Smooth muscle cell (in vitro differentiated cells): Measurements from ENCODE around the gene EYA2. TPM values are rescaled to one million over a fixed set of nuclear protein-coding genes. Genes with fewer than 3 reads are reported as not detected.

ENCODE experiments used
- DNase-seq: peaks from one replicate; lab custom pipeline; 2025; ENCODE audit not compliant: unreplicated experiment; lab: John Stamatoyannopoulos, UW
- H2AFZ ChIP-seq: fragments of 200-600 bp; sonication (generic); 2 replicates; pipeline ENCODE4 v1.6.0; 2016; ENCODE audit warnings: antibody characterized with exemption, low read depth, mild to moderate bottlenecking
- H3F3A ChIP-seq: fragments of 200-600 bp; sonication (generic); 2 replicates; pipeline ENCODE4 v1.6.0; 2017; ENCODE audit warnings: antibody characterized with exemption, low read depth
- H3K27ac ChIP-seq: fragments of 200-600 bp; sonication (generic); 2 replicates; pipeline ENCODE4 v1.5.1; 2016; ENCODE audit warnings: low read depth, mild to moderate bottlenecking
- H3K27me3 ChIP-seq: fragments of 200-600 bp; sonication (generic); 2 replicates; pipeline ENCODE4 v1.6.1; 2016; ENCODE audit warnings: low read depth, mild to moderate bottlenecking
- H3K36me3 ChIP-seq: fragments of 200-600 bp; sonication (generic); 2 replicates; pipeline ENCODE4 v1.5.1; 2016; ENCODE audit warnings: low read depth
- H3K4me1 ChIP-seq: fragments of 200-600 bp; sonication (generic); 2 replicates; pipeline ENCODE4 v1.5.1; 2016; ENCODE audit warnings: low read depth
- H3K4me2 ChIP-seq: fragments of 200-600 bp; sonication (generic); 2 replicates; pipeline ENCODE4 v1.6.0; 2016; ENCODE audit warnings: mild to moderate bottlenecking
- H3K4me3 ChIP-seq: fragments of 200-600 bp; sonication (generic); 2 replicates; pipeline ENCODE4 v1.5.1; 2016; ENCODE audit warnings: mild to moderate bottlenecking
- H3K79me2 ChIP-seq: fragments of 200-600 bp; sonication (generic); 2 replicates; pipeline ENCODE4 v1.6.0; 2016; ENCODE audit warnings: low read depth, mild to moderate bottlenecking
- H3K9ac ChIP-seq: fragments of 200-600 bp; sonication (generic); 2 replicates; pipeline ENCODE4 v1.6.0; 2016; ENCODE audit warnings: low read depth
- H3K9me3 ChIP-seq: fragments of 200-600 bp; sonication (generic); replicated peaks from 2 replicates; pipeline ENCODE4 v1.5.1; 2016; ENCODE audit warnings: low read depth
- H4K20me1 ChIP-seq: fragments of 200-600 bp; sonication (generic); 2 replicates; pipeline ENCODE4 v1.6.0; 2016; ENCODE audit warnings: low read depth
- WGBS: methylation state at CpG from one replicate; pipeline ENCODE4 v1.1.7; 2016; ENCODE audit warnings: low lambda C conversion rate; 5-methylcytosine and 5-hydroxymethylcytosine counted together
- polyA plus RNA-seq: library from polyadenylated mRNA; unstranded; fragments of >200 nt; fragmentation: Nextera tagmentation; extraction: Ambion mirVana; gene quantifications from 2 replicates; pipeline ENCODE4 v1.2.1, GENCODE V29; 2016
- total RNA-seq: library from RNA; depleted of rRNA; stranded (reverse); fragments of >200 nt; gene quantifications from 2 replicates; pipeline ENCODE4 v1.2.3, GENCODE V29; 2014
- TF ChIP-seq, protein P1 (sequence below): fragments of 200-600 bp; sonication (generic); IDR thresholded peaks from 2 replicates; pipeline ENCODE4 v1.5.1; 2017; ENCODE audit warnings: borderline replicate concordance, mild to moderate bottlenecking, antibody characterized with exemption; ENCODE audit not compliant: insufficient read depth, poor library complexity, severe bottlenecking

EYA2 gene
- total and polyA plus RNA-seq, 2 experiments from 2014 or later = 0.98 to 1.3 TPM

DNA sequence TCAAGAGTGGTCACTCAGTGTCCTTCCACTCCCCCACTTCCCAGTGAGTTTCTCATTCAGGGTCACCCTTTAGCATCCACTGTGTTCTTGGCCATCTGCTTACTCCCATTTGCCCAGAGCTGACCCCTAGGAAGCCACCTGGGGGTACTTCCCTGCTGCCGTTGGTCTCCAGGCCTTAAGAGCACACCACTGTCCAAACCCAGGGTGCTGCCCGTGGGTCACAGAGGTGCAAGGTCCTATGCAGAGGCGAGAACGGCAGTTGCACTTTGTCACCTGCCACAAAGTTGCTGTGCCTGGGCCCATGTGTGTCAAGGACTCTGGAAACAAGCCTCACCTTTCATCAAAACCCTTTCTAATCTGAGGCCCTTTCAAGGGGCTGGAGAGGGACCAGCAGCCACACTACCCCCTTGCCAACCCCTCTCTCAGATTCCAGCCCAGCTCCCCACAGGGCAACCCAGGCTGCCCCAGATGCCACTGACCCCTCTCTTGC, 270.8 kb downstream of the EYA2 start:
- Histone ChIP-seq H3K9ac (no peak overlapping the region), H3K27ac (no peak overlapping the region), H3K4me3 (no peak overlapping the region), H3K4me1 (no peaks in the 10 kb centered on the region), H2AFZ (no peak overlapping the region), H3K36me3 (no peaks in the 10 kb centered on the region), H3K27me3 (no peaks in the 10 kb centered on the region), H4K20me1 (no peaks in the 10 kb centered on the region), H3K9me3 (no peaks in the 10 kb centered on the region), H3F3A (no peaks in the 10 kb centered on the region), H3K4me2 (no peak overlapping the region), H3K79me2 (no peaks in the 10 kb centered on the region)
- no peak for DNase-seq
- TF ChIP-seq, protein P1, sequence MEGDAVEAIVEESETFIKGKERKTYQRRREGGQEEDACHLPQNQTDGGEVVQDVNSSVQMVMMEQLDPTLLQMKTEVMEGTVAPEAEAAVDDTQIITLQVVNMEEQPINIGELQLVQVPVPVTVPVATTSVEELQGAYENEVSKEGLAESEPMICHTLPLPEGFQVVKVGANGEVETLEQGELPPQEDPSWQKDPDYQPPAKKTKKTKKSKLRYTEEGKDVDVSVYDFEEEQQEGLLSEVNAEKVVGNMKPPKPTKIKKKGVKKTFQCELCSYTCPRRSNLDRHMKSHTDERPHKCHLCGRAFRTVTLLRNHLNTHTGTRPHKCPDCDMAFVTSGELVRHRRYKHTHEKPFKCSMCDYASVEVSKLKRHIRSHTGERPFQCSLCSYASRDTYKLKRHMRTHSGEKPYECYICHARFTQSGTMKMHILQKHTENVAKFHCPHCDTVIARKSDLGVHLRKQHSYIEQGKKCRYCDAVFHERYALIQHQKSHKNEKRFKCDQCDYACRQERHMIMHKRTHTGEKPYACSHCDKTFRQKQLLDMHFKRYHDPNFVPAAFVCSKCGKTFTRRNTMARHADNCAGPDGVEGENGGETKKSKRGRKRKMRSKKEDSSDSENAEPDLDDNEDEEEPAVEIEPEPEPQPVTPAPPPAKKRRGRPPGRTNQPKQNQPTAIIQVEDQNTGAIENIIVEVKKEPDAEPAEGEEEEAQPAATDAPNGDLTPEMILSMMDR = no peak
- 94% methylated on average over 4 of the region's 4 CpGs for WGBS

DNA sequence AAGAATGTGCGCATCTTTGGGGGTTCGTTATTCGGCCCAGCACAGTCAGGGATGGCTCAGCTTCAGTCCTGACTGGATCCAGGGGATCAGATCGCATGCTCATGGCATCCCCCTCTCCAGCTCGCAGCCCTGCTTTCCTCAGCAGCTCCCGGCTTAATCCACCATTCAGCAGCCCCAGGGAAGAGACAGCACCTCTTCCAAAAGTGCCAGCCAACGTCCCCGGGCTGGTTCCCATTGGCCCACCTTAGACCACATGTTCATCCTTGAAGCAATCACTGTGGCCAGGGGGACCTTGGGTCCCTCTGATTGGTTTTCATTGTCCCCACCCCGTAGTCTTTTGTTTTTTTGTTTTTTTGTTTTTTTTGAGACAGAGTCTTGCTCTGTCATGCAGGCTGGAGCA, 273.2 kb downstream of the EYA2 start:
- no peaks in the 10 kb centered on the region for H3F3A ChIP-seq
- H3K27ac ChIP-seq = no peak overlapping the region
- H3K9ac ChIP-seq = no peak overlapping the region
- H3K4me1 ChIP-seq = no peaks in the 10 kb centered on the region
- WGBS = 93% methylated on average over 9 of the region's 9 CpGs
- no peak overlapping the region for H3K4me3 ChIP-seq
- TF ChIP-seq, protein P1 = no peak
- no peaks in the 10 kb centered on the region for H3K36me3 ChIP-seq
- no peak for DNase-seq
- H3K27me3 ChIP-seq = no peaks in the 10 kb centered on the region
- H3K79me2 ChIP-seq = no peaks in the 10 kb centered on the region
- H3K9me3 ChIP-seq = no peaks in the 10 kb centered on the region
- H2AFZ ChIP-seq = no peak overlapping the region
- no peaks in the 10 kb centered on the region for H4K20me1 ChIP-seq
- H3K4me2 ChIP-seq = no peak overlapping the region

DNA sequence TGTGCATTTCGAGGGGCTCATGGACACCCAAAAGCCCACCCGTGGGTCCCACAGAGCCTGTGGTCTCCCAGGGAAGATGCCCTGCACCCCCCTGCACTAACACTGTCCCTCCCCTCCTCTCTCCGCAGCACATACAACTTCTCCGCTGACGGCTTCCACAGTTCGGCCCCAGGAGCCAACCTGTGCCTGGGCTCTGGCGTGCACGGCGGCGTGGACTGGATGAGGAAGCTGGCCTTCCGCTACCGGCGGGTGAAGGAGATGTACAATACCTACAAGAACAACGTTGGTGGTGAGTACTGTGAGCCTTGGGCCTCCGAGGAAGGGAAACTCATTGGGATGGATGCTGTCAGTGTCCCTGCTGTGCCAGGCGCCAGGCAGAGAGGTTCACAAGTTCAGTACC, 277.9 kb downstream of the EYA2 start:
- Histone ChIP-seq H4K20me1 (no peaks in the 10 kb centered on the region), H3K4me3 (no peak overlapping the region), H3K36me3 (no peaks in the 10 kb centered on the region), H3K27ac (no peak overlapping the region), H3K9me3 (no peaks in the 10 kb centered on the region), H2AFZ (no peak overlapping the region), H3K79me2 (no peaks in the 10 kb centered on the region), H3K4me2 (no peak overlapping the region), H3K9ac (no peak overlapping the region), H3F3A (no peaks in the 10 kb centered on the region), H3K27me3 (no peaks in the 10 kb centered on the region), H3K4me1 (no peaks in the 10 kb centered on the region)
- 93% methylated on average over 16 of the region's 16 CpGs for WGBS
- TF ChIP-seq, protein P1 = no peak
- DNase-seq = no peak

DNA sequence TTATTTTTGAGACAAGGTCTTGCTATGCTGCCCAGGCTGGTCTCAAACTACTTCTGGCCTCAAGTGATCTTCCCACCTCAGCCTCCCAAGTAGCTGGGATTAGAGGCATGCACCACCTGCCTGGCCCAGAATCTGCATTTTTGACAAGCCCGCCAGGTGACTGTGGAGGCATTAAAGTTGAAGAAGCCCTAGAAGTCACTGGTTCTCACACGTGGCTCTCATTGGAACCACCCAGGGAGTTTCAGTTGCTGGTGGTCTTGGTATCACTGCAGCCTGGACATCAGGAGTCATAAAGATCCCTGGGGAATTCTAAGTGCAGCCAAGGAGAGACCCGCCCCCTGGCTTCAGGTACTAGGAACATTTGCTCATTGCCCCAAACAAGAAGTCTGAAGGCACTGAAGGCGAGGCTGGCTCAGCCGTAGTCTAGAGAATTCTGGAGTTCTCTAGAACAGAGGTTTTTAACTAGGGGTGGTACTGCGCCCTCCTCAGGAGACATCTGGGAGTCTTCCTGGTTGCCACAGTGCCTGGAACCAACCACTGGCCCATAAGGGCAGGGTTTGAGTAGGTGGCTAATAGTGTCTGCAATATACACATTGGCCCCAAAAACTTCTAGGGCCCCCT, 279.1 kb downstream of the EYA2 start:
- Histone ChIP-seq H3K4me2 (no peak overlapping the region), H3K36me3 (no peaks in the 10 kb centered on the region), H4K20me1 (no peaks in the 10 kb centered on the region), H3K27ac (no peak overlapping the region), H3K27me3 (no peaks in the 10 kb centered on the region), H3K79me2 (no peaks in the 10 kb centered on the region), H3K9me3 (no peaks in the 10 kb centered on the region), H3F3A (no peaks in the 10 kb centered on the region), H3K4me1 (no peaks in the 10 kb centered on the region), H3K4me3 (no peak overlapping the region), H2AFZ (no peak overlapping the region), H3K9ac (no peak overlapping the region)
- TF ChIP-seq, protein P1 = no peak
- DNase-seq = no peak
- WGBS = 88% methylated on average over 6 of the region's 6 CpGs
